Ovary (tissue), 3 donors: ENCODE data around the gene MIEF1.

Experiments used
- CTCF ChIP-seq, 3 donors: fragments of 450-650 bp in 2 of 3; fragments of 200-600 bp in 1 of 3; IDR thresholded peaks; one replicate each; pipeline versions ENCODE4 v1.5.1 to v1.8.0; 2016 to 2022; ENCODE audit warnings: antibody characterized with exemption in 3 of 3, mild to moderate bottlenecking in 1 of 3
- EP300 ChIP-seq: sonication (generic); formaldehyde crosslinking; IDR thresholded peaks from one replicate; pipeline ENCODE4 v1.6.1; 2017; ENCODE audit warnings: antibody characterized with exemption
- POLR2A ChIP-seq: fragments of 450-650 bp; IDR thresholded peaks from one replicate; pipeline ENCODE4 v1.6.1; 2017; ENCODE audit warnings: antibody characterized with exemption, mild to moderate bottlenecking, moderate library complexity
- donor health status: DM: no; HTN: no; CAD: no.

GRCh38 chr22:39474351-39475111 is 27.6 kb upstream of the MIEF1 start:
- TF ChIP-seq CTCF (IDR thresholded peaks at IDR 0.05) = no peak
- TF ChIP-seq POLR2A = no peak
- TF ChIP-seq EP300 = no peak
